HEK293 (cell line): ENCODE results near the gene SKI.

Experiments used
- HOXA7 ChIP-seq: sonication (generic); formaldehyde crosslinking; IDR thresholded peaks from 2 replicates; pipeline ENCODE4 v1.8.1; 2022; ENCODE audit warnings: missing genetic modification reagents, borderline replicate concordance
- SP7 ChIP-seq: fragments of 450-650 bp; formaldehyde crosslinking; IDR thresholded peaks from 2 replicates; pipeline ENCODE4 v1.5.1; 2016; ENCODE audit warnings: missing biosample characterization, missing genetic modification characterization
- TCF7L2 ChIP-seq: IDR thresholded peaks from 2 replicates; pipeline ENCODE4 v1.6.1; 2011; ENCODE audit warnings: low read depth, mild to moderate bottlenecking, inconsistent platforms, low read length, moderate library complexity, borderline replicate concordance
- ZBTB21 ChIP-seq: fragments of 450-650 bp; formaldehyde crosslinking; IDR thresholded peaks from 2 replicates; pipeline ENCODE4 v1.5.1; 2017; ENCODE audit warnings: missing biosample characterization, missing genetic modification characterization
- ZFP37 ChIP-seq: fragments of 450-650 bp; formaldehyde crosslinking; IDR thresholded peaks from 2 replicates; pipeline ENCODE4 v1.5.1; 2016; ENCODE audit warnings: missing biosample characterization, missing genetic modification characterization
- ZNF223 ChIP-seq: fragments of 450-650 bp; formaldehyde crosslinking; IDR thresholded peaks from 2 replicates; pipeline ENCODE4 v1.5.1; 2016; ENCODE audit warnings: missing biosample characterization, missing genetic modification characterization
- ZNF292 ChIP-seq: fragments of 450-650 bp; formaldehyde crosslinking; IDR thresholded peaks from 2 replicates; pipeline ENCODE4 v1.5.1; 2016; ENCODE audit warnings: low read depth, missing biosample characterization, missing genetic modification characterization, borderline replicate concordance
- TF ChIP-seq, protein P1 (sequence below): fragments of 450-650 bp; formaldehyde crosslinking; IDR thresholded peaks from 2 replicates; pipeline ENCODE4 v1.5.1; 2016; ENCODE audit warnings: missing biosample characterization, missing genetic modification characterization
- TF ChIP-seq, protein P2 (sequence below): fragments of 450-650 bp; formaldehyde crosslinking; IDR thresholded peaks from 2 replicates; pipeline ENCODE4 v1.5.1; 2016; ENCODE audit warnings: missing biosample characterization, missing genetic modification characterization, low read depth
- TF ChIP-seq, protein P3 (sequence below): fragments of 450-650 bp; formaldehyde crosslinking; IDR thresholded peaks from 2 replicates; pipeline ENCODE4 v1.5.1; 2016; ENCODE audit warnings: missing biosample characterization, missing genetic modification characterization

DNA sequence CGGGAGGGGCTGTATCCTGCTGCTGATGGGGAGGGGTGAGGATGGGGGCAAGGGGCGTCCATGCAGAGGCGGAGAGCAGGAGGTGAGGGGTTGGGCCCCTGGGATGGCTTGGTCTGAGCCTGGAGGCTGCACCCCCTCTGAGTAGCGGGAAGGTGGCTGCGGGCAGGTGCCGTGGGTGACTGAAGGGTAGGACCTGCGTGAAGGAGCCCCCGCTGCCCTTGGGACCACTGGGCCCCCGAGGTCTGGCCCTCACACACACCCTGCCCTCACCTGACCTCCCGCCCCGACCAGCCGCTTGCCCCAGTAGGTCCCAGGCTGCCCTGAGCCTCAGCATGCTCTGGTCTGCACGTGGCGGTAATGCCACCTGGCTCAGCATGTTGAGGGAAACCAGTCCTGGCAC lies 12.8 kb upstream of the SKI start:
- TF ChIP-seq ZFP37 (tag by site-specific recombination) = no peak
- no peak for TF ChIP-seq ZNF223 (tag by site-specific recombination)
- TF ChIP-seq ZBTB21 (tag by site-specific recombination) = no peak
- TF ChIP-seq SP7 (tag by site-specific recombination) = no peak
- TF ChIP-seq, protein P1, sequence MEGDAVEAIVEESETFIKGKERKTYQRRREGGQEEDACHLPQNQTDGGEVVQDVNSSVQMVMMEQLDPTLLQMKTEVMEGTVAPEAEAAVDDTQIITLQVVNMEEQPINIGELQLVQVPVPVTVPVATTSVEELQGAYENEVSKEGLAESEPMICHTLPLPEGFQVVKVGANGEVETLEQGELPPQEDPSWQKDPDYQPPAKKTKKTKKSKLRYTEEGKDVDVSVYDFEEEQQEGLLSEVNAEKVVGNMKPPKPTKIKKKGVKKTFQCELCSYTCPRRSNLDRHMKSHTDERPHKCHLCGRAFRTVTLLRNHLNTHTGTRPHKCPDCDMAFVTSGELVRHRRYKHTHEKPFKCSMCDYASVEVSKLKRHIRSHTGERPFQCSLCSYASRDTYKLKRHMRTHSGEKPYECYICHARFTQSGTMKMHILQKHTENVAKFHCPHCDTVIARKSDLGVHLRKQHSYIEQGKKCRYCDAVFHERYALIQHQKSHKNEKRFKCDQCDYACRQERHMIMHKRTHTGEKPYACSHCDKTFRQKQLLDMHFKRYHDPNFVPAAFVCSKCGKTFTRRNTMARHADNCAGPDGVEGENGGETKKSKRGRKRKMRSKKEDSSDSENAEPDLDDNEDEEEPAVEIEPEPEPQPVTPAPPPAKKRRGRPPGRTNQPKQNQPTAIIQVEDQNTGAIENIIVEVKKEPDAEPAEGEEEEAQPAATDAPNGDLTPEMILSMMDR = no peak
- TF ChIP-seq TCF7L2 = no peak
- no peak for TF ChIP-seq ZNF292
- TF ChIP-seq, protein P2, sequence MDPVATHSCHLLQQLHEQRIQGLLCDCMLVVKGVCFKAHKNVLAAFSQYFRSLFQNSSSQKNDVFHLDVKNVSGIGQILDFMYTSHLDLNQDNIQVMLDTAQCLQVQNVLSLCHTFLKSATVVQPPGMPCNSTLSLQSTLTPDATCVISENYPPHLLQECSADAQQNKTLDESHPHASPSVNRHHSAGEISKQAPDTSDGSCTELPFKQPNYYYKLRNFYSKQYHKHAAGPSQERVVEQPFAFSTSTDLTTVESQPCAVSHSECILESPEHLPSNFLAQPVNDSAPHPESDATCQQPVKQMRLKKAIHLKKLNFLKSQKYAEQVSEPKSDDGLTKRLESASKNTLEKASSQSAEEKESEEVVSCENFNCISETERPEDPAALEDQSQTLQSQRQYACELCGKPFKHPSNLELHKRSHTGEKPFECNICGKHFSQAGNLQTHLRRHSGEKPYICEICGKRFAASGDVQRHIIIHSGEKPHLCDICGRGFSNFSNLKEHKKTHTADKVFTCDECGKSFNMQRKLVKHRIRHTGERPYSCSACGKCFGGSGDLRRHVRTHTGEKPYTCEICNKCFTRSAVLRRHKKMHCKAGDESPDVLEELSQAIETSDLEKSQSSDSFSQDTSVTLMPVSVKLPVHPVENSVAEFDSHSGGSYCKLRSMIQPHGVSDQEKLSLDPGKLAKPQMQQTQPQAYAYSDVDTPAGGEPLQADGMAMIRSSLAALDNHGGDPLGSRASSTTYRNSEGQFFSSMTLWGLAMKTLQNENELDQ (tag by site-specific recombination) = no peak
- TF ChIP-seq, protein P3, sequence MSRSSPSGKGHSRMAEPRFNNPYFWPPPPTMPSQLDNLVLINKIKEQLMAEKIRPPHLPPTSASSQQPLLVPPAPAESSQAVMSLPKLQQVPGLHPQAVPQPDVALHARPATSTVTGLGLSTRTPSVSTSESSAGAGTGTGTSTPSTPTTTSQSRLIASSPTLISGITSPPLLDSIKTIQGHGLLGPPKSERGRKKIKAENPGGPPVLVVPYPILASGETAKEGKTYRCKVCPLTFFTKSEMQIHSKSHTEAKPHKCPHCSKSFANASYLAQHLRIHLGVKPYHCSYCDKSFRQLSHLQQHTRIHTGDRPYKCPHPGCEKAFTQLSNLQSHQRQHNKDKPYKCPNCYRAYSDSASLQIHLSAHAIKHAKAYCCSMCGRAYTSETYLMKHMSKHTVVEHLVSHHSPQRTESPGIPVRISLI = no peak
- TF ChIP-seq HOXA7 (CRISPR knock-in tag) = no peak
